ENCODE results near the gene CYP46A1. TPM values are rescaled to one million over a fixed set of nuclear protein-coding genes. Genes with fewer than 3 reads are reported as not detected.
A peak's percentile ranks its signal among the peaks of the same experiment; 100 is the strongest.

The CYP46A1 gene
- total RNA-seq, 1 experiment from 2014 or later, result not detected

GRCh38 chr14:99687284-99688209, 3.4 kb downstream of the CYP46A1 start:
- Histone ChIP-seq H3K27ac (no peak overlapping the region), H3K79me2 (ENCODE audit: low read depth) (no peaks in the 10 kb centered on the region), H3K4me3 (no peak overlapping the region), H3K4me2 (no peak overlapping the region), H3K36me3 (ENCODE audit: low read depth) (no peaks in the 10 kb centered on the region), H2AFZ (no peak overlapping the region), H3K4me1 (replicated peaks; ENCODE audit: insufficient read depth) (no peaks in the 10 kb centered on the region), H3K9me2 (ENCODE audit: insufficient read depth) (no peaks in the 10 kb centered on the region), H3K27me3 (ENCODE audit: insufficient read depth, low read depth) (peaks cover 40% of the 10 kb centered on the region), H3F3A (ENCODE audit: insufficient read depth, low read depth) (no peaks in the 10 kb centered on the region), H4K20me1 (ENCODE audit: insufficient read depth) (no peaks in the 10 kb centered on the region), H3K9me3 (ENCODE audit: insufficient read depth, low read depth) (no peaks in the 10 kb centered on the region)
- intact Hi-C loops (cut with micrococcal nuclease; ENCODE audit: unreplicated experiment), result loop anchor here (10.0 kb wide), 1 partner anchor 303 kb away; no protein-coding TSS in a partner anchor
- peak in 1 of 2 experiments; percentile 3 for DNase-seq
- no TSS peak for BruUV-seq (replicated peaks)
- POLR2A ChIA-PET (ENCODE audit: unreplicated experiment), result no interaction called here
- CTCF ChIA-PET, result no interaction called here
- peak; percentile 77 for TF ChIP-seq CTCF (conservative IDR thresholded peaks at IDR 0.05)
- TF ChIP-seq EZH2 (IDR thresholded peaks at IDR 0.05; ENCODE audit: low read depth), result no peak

GRCh38 chr14:99688210-99688581, 4.1 kb downstream of the CYP46A1 start:
- H3K9me2 ChIP-seq (ENCODE audit: insufficient read depth), result no peaks in the 10 kb centered on the region
- H3K79me2 ChIP-seq (ENCODE audit: low read depth), result no peaks in the 10 kb centered on the region
- CTCF ChIA-PET, result no interaction called here
- H3K27ac ChIP-seq, result no peak overlapping the region
- H3K27me3 ChIP-seq (ENCODE audit: insufficient read depth, low read depth), result peaks cover 40% of the 10 kb centered on the region
- DNase-seq, result no peak
- TF ChIP-seq EZH2 (IDR thresholded peaks at IDR 0.05; ENCODE audit: low read depth) (no peak), CTCF (conservative IDR thresholded peaks at IDR 0.05) (no peak)
- H3K4me3 ChIP-seq, result no peak overlapping the region
- H3K4me1 ChIP-seq (replicated peaks; ENCODE audit: insufficient read depth), result no peaks in the 10 kb centered on the region
- no peaks in the 10 kb centered on the region for H3K9me3 ChIP-seq (ENCODE audit: insufficient read depth, low read depth)
- H3K4me2 ChIP-seq, result no peak overlapping the region
- POLR2A ChIA-PET (ENCODE audit: unreplicated experiment), result no interaction called here
- intact Hi-C loops (cut with micrococcal nuclease; ENCODE audit: unreplicated experiment), result loop anchor here (10.0 kb wide), 1 partner anchor 303 kb away; no protein-coding TSS in a partner anchor
- no peaks in the 10 kb centered on the region for H4K20me1 ChIP-seq (ENCODE audit: insufficient read depth)
- no peaks in the 10 kb centered on the region for H3K36me3 ChIP-seq (ENCODE audit: low read depth)
- no peaks in the 10 kb centered on the region for H3F3A ChIP-seq (ENCODE audit: insufficient read depth, low read depth)
- BruUV-seq (replicated peaks), result no TSS peak
- no peak overlapping the region for H2AFZ ChIP-seq

- BruUV-seq (replicated peaks), result no TSS peak
- DNase-seq, result no peak
- Histone ChIP-seq H3F3A (ENCODE audit: insufficient read depth, low read depth) (no peaks in the 10 kb centered on the region), H3K9me3 (ENCODE audit: insufficient read depth, low read depth) (no peaks in the 10 kb centered on the region), H4K20me1 (ENCODE audit: insufficient read depth) (no peaks in the 10 kb centered on the region), H3K36me3 (ENCODE audit: low read depth) (no peaks in the 10 kb centered on the region), H2AFZ (no peak overlapping the region), H3K27ac (no peak overlapping the region), H3K4me2 (no peak overlapping the region), H3K4me3 (no peak overlapping the region), H3K79me2 (ENCODE audit: low read depth) (no peaks in the 10 kb centered on the region), H3K4me1 (replicated peaks; ENCODE audit: insufficient read depth) (no peaks in the 10 kb centered on the region), H3K9me2 (ENCODE audit: insufficient read depth) (no peaks in the 10 kb centered on the region), H3K27me3 (ENCODE audit: insufficient read depth, low read depth) (peaks cover 40% of the 10 kb centered on the region)
- no peak for TF ChIP-seq EZH2 (IDR thresholded peaks at IDR 0.05; ENCODE audit: low read depth)
- TF ChIP-seq CTCF (conservative IDR thresholded peaks at IDR 0.05), result no peak
- POLR2A ChIA-PET (ENCODE audit: unreplicated experiment), result no interaction called here
- intact Hi-C loops (cut with micrococcal nuclease; ENCODE audit: unreplicated experiment), result loop anchor here (10.0 kb wide), 1 partner anchor 304 kb away; no protein-coding TSS in a partner anchor
- CTCF ChIA-PET, result no interaction called here
These were observed 4.5 kb downstream of the CYP46A1 start for GRCh38 chr14:99688629-99689028.
